K562 (cell line): ENCODE results near the gene CD4. TPM values are rescaled to one million over a fixed set of nuclear protein-coding genes. Genes with fewer than 3 reads are reported as not detected.
A peak's percentile ranks its signal among the peaks of the same experiment; 100 is the strongest.

Source experiments
- ATAC-seq: fragments of 200-7000 bp; cut with Tn5 transposase; 3 replicates; pipeline ENCODE4 v1.9.1; 2020; ENCODE audit warnings: moderate library complexity
- BruUV-seq: library from RNA; stranded (reverse); fragments of 400-500 nt; replicated peaks from 2 replicates; lab custom pipeline; 2021; lab: Mats Ljungman, UMichigan
- CTCF ChIA-PET: fragments of 300-600 bp; formaldehyde crosslinking; extraction: SDS; loops from one replicate; lab custom pipeline; 2021; ENCODE audit warnings: low intra/inter-chr PET ratio; lab: Yijun Ruan, JAX
- POLR2A ChIA-PET: fragments of 300-600, 350-650 bp; sonication (Branson Sonifier 250); formaldehyde crosslinking; extraction: SDS; loops from one replicate; lab custom pipeline; 2021; ENCODE audit warnings: antibody characterized with exemption, inconsistent platforms; lab: Yijun Ruan, JAX
- DNase-seq, 4 experiments: peaks; one replicate each; pipeline versions ENCODE4 v3.0.0 to v3.0.0-alpha.2; 2011 to 2018; ENCODE audit warnings: low spot score in 3 of 4, mixed read lengths in 3 of 4; ENCODE audit errors: extremely low read depth in 1 of 4
- FAIRE-seq: peaks from 2 replicates; lab custom pipeline; 2011; peaks lifted over from hg19 to GRCh38; lab: Jason Lieb, UNC
- H2AFZ ChIP-seq: 2 replicates; pipeline ENCODE4 v1.6.0; 2011; ENCODE audit warnings: low read depth, low read length, control low read depth, inconsistent platforms
- H3K27ac ChIP-seq: fragments of 200-600 bp; 3 replicates; pipeline ENCODE4 v1.8.0; 2011; ENCODE audit warnings: low read depth, mild to moderate bottlenecking, control low read depth, inconsistent platforms, low read length, moderate library complexity, mixed read lengths; ENCODE audit errors: extremely low read depth
- H3K27me3 ChIP-seq, 2 experiments: fragments of 300-600 bp in 1 of 2; 2 replicates in 1 of 2; 3 replicates in 1 of 2; pipeline versions ENCODE4 v1.6.0 to v1.8.0; 2011; ENCODE audit warnings: inconsistent platforms in 2 of 2, low read length in 2 of 2, mild to moderate bottlenecking in 1 of 2, mixed read lengths in 1 of 2, moderate library complexity in 1 of 2; ENCODE audit not compliant: control insufficient read depth in 2 of 2, insufficient read depth in 2 of 2
- H3K36me3 ChIP-seq: fragments of 300-600 bp; 3 replicates; pipeline ENCODE4 v1.8.0; 2011; ENCODE audit warnings: mild to moderate bottlenecking, low read length, inconsistent platforms; ENCODE audit not compliant: control insufficient read depth, insufficient read depth
- H3K4me1 ChIP-seq, 2 experiments: fragments of 200-600 bp in 1 of 2; replicated peaks in 1 of 2; 2 replicates in 1 of 2; 3 replicates in 1 of 2; pipeline versions ENCODE4 v1.5.1 to v1.8.0; 2011; ENCODE audit warnings: inconsistent platforms in 2 of 2, low read length in 2 of 2, mild to moderate bottlenecking in 1 of 2, mixed read lengths in 1 of 2, moderate library complexity in 1 of 2; ENCODE audit not compliant: control insufficient read depth in 2 of 2, insufficient read depth in 2 of 2
- H3K4me2 ChIP-seq: 2 replicates; pipeline ENCODE4 v1.6.1; 2011; ENCODE audit warnings: low read length, control low read depth, inconsistent platforms, mixed read lengths; ENCODE audit not compliant: insufficient read depth
- H3K4me3 ChIP-seq: fragments of 200-600 bp; sonication (generic), shearing (Covaris generic); 2 replicates; pipeline ENCODE4 v1.5.1; 2016; ENCODE audit warnings: control low read depth, inconsistent platforms
- H3K79me2 ChIP-seq: fragments of 200-600 bp; 3 replicates; pipeline ENCODE4 v1.8.0; 2011; ENCODE audit warnings: low read length, inconsistent platforms; ENCODE audit not compliant: control insufficient read depth, insufficient read depth
- H3K9ac ChIP-seq, 2 experiments: 2 replicates each; pipeline versions ENCODE4 v1.6.0 to v1.6.1; 2011; ENCODE audit warnings: low read depth in 2 of 2, low read length in 2 of 2, control low read depth in 1 of 2, inconsistent platforms in 1 of 2, mild to moderate bottlenecking in 1 of 2, mixed read lengths in 1 of 2; ENCODE audit not compliant: insufficient read depth in 1 of 2
- H3K9me1 ChIP-seq: one replicate; pipeline ENCODE4 v1.6.0; 2011; ENCODE audit warnings: inconsistent platforms, mild to moderate bottlenecking, low read length, moderate library complexity; ENCODE audit not compliant: control insufficient read depth, insufficient read depth
- H3K9me3 ChIP-seq: replicated peaks from 2 replicates; pipeline ENCODE4 v1.5.1; 2011; ENCODE audit warnings: low read depth, low read length, inconsistent platforms; ENCODE audit not compliant: control insufficient read depth, insufficient read depth
- H4K20me1 ChIP-seq: replicated peaks from 2 replicates; pipeline ENCODE4 v1.6.1; 2011; ENCODE audit warnings: low read length, inconsistent platforms, mixed read lengths; ENCODE audit not compliant: control insufficient read depth, insufficient read depth
- KHSRP ChIP-seq: fragments of 450-650 bp; IDR thresholded peaks from 2 replicates; pipeline ENCODE4 v1.6.1; 2017
- NEUROD1 ChIP-seq: fragments of 150-350 bp; IDR thresholded peaks from 2 replicates; pipeline ENCODE4 v1.6.1; 2014; ENCODE audit warnings: borderline replicate concordance, low read length, low read depth; ENCODE audit not compliant: partially characterized antibody
- ZNF707 ChIP-seq: fragments of 250-450 bp; sonication (Bioruptor Pico); conservative IDR thresholded peaks from 2 replicates; pipeline ENCODE4 v1.8.0; 2022; ENCODE audit warnings: inconsistent platforms, mild to moderate bottlenecking, moderate library complexity
- WGBS: fragments of 100-300 bp; shearing (Covaris generic); methylation state at CpG from one replicate; pipeline ENCODE4 v1.1.6; 2016; ENCODE audit warnings: low coverage, mixed read lengths; ENCODE audit not compliant: insufficient coverage; ENCODE audit errors: missing lambda C conversion rate; 5-methylcytosine and 5-hydroxymethylcytosine counted together
- in situ Hi-C: fragments of 300-500 bp; cut with MboI; formaldehyde crosslinking; loops from 4 replicates; pipeline ENCODE4 v1.15.0; 2018; ENCODE audit warnings: inconsistent platforms, mixed read lengths
- intact Hi-C: fragments of 100-400 bp; cut with micrococcal nuclease; formaldehyde crosslinking; loops from 2 replicates; pipeline ENCODE4 v1.14.2; 2022
- polyA plus RNA-seq, 8 experiments: library from polyadenylated mRNA; depleted of rRNA in 4 of 8; stranded (reverse) in 5 of 8; unstranded in 3 of 8; fragments of >200 nt; fragmentation: Nextera tagmentation in 2 of 8; fragmentation: Illumina TruSeq in 1 of 8; extraction: Ambion mirVana in 2 of 8; extraction: Trizol in 1 of 8; gene quantifications; 2 replicates each; pipeline versions ENCODE4 v1.2.1 to v1.2.3, GENCODE V29; 2011 to 2014; ENCODE audit warnings: inconsistent platforms in 1 of 8, missing spikeins in 1 of 8
- total RNA-seq, 7 experiments: library from RNA; depleted of rRNA in 6 of 7; stranded (reverse); fragments of >200 nt in 6 of 7; fragmentation: Illumina TruSeq in 2 of 7; extraction: Trizol in 2 of 7; gene quantifications; 2 replicates each; pipeline versions ENCODE4 v1.2.1 to v1.2.3, GENCODE V29; 2011 to 2021; ENCODE audit warnings: low replicate concordance in 1 of 7
- TF ChIP-seq, protein P1 (sequence below), 2 experiments: IDR thresholded peaks; 2 replicates each; pipeline ENCODE4 v1.6.1; 2011; ENCODE audit warnings: borderline replicate concordance in 1 of 2, control low read depth in 1 of 2, low read depth in 1 of 2, low read length in 1 of 2, mild to moderate bottlenecking in 1 of 2, mixed read lengths in 1 of 2, moderate library complexity in 1 of 2; ENCODE audit not compliant: insufficient read depth in 1 of 2, insufficient read length in 1 of 2, poor library complexity in 1 of 2, severe bottlenecking in 1 of 2; ENCODE audit errors: extremely low read depth in 1 of 2
- TF ChIP-seq, protein P2 (sequence below): fragments of 250-450 bp; sonication (Bioruptor Pico); IDR thresholded peaks from 2 replicates; pipeline ENCODE4 v1.4.0; 2020; ENCODE audit warnings: borderline replicate concordance
- TF ChIP-seq, protein P3 (sequence below): fragments of 450-650 bp; conservative IDR thresholded peaks from 2 replicates; pipeline ENCODE4 v1.6.1; 2016; ENCODE audit warnings: missing genetic modification characterization, low read depth, mild to moderate bottlenecking, control low read depth, missing compliant biosample characterization

CD4 gene
- total and polyA plus RNA-seq, 9 of the 15 experiments (the other 6 are each of a cell fraction or from before 2014, with no cell fraction given): 0.06 to 0.27 (median 0.09) TPM; not detected in 5

DNA sequence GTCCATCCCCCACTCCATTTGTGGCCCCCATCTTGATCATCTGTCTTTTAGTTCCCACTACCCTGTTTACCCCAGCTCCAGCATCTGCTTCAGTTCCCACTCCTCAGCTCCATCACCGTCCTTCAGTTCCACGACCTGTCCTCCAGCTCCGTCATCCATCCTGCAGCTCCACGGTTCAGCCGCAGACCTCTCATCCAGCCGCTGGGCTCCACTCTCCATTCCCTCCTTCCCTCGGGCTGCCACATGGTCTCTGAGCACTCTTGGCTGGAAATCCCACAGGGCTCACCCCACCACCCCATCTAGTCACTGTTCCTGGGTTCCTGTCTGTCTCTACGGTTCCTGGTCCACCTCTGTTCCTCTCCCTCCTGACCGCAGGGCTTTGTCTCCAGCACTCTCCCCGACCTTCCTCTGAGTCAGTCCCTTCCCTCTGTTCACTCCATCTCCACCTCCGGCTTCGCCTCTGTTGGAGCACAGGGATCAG, 35.6 kb downstream of the CD4 start:
- H2AFZ ChIP-seq: no peak overlapping the region
- H3K9me1 ChIP-seq: no peaks in the 10 kb centered on the region
- H3K4me2 ChIP-seq: no peak overlapping the region
- H3K27ac ChIP-seq: no peak overlapping the region
- no peaks in the 10 kb centered on the region for H4K20me1 ChIP-seq
- DNase-seq: no peak
- H3K9ac ChIP-seq: peak overlapping the region in 1 of 2 experiments; percentile 58; a peak in 1 of 4 replicates
- FAIRE-seq: no peak
- H3K4me3 ChIP-seq: no peak overlapping the region
- no peak for ATAC-seq
- peaks cover 20% of the 10 kb centered on the region for H3K79me2 ChIP-seq
- POLR2A ChIA-PET: interaction anchor here (0.6 to 0.7 kb wide), 2 partner anchors 9 to 222 kb away, joined by 3 to 5 read pairs; no protein-coding TSS in a partner anchor
- H3K27me3 ChIP-seq: peaks cover 0 to 4% of the 10 kb centered on the region in 2 experiments; a peak in 2 of 5 replicates
- H3K4me1 ChIP-seq: peaks cover 18 to 53% of the 10 kb centered on the region in 2 experiments; a peak in 4 of 5 replicates
- intact Hi-C loops (loop anchor here (1.0 to 10.0 kb wide), 5 partner anchors 48 to 270 kb away; partner anchors contain the start of genes IFFO1 and MLF2), in situ Hi-C loops (no loop called here)
- CTCF ChIA-PET: interaction anchor here (1.2 to 1.9 kb wide), 3 partner anchors 71 to 257 kb away, joined by 3 to 15 read pairs (median 6); partner anchors contain the start of gene MLF2
- no peaks in the 10 kb centered on the region for H3K9me3 ChIP-seq
- 37% methylated on average over 11 of the region's 12 CpGs for WGBS
- BruUV-seq: no TSS peak
- peaks cover 3% of the 10 kb centered on the region; the same call in 1 of the 3 replicates for H3K36me3 ChIP-seq
- TF ChIP-seq, protein P1, sequence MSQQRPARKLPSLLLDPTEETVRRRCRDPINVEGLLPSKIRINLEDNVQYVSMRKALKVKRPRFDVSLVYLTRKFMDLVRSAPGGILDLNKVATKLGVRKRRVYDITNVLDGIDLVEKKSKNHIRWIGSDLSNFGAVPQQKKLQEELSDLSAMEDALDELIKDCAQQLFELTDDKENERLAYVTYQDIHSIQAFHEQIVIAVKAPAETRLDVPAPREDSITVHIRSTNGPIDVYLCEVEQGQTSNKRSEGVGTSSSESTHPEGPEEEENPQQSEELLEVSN (IDR thresholded peaks at IDR 0.05; ENCODE audit: borderline replicate concordance in 1 of 2, extremely low read depth in 1 of 2, insufficient read depth in 1 of 2, insufficient read length in 1 of 2, low read depth in 1 of 2, low read length in 1 of 2, poor library complexity in 1 of 2, severe bottlenecking in 1 of 2): no peak
- TF ChIP-seq, protein P2, sequence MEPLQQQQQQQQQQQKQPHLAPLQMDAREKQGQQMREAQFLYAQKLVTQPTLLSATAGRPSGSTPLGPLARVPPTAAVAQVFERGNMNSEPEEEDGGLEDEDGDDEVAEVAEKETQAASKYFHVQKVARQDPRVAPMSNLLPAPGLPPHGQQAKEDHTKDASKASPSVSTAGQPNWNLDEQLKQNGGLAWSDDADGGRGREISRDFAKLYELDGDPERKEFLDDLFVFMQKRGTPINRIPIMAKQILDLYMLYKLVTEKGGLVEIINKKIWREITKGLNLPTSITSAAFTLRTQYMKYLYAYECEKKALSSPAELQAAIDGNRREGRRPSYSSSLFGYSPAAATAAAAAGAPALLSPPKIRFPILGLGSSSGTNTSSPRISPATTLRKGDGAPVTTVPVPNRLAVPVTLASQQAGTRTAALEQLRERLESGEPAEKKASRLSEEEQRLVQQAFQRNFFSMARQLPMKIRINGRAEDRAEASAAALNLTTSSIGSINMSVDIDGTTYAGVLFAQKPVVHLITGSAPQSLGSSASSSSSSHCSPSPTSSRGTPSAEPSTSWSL (CRISPR knock-in tag): no peak
- TF ChIP-seq KHSRP (no peak), NEUROD1 (no peak), ZNF707 (CRISPR knock-in tag) (no peak)
- TF ChIP-seq, protein P3, sequence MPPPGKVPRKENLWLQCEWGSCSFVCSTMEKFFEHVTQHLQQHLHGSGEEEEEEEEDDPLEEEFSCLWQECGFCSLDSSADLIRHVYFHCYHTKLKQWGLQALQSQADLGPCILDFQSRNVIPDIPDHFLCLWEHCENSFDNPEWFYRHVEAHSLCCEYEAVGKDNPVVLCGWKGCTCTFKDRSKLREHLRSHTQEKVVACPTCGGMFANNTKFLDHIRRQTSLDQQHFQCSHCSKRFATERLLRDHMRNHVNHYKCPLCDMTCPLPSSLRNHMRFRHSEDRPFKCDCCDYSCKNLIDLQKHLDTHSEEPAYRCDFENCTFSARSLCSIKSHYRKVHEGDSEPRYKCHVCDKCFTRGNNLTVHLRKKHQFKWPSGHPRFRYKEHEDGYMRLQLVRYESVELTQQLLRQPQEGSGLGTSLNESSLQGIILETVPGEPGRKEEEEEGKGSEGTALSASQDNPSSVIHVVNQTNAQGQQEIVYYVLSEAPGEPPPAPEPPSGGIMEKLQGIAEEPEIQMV (tag): no peak
